Gastrocnemius medialis (tissue), 4 donors: ENCODE data around the gene RBM18. TPM values are rescaled to one million over a fixed set of nuclear protein-coding genes. Genes with fewer than 3 reads are reported as not detected.

Source experiments
- ATAC-seq, 2 donors: fragments of 150-250 bp; one replicate each; pipeline ENCODE4 v1.9.1; 2016
- DNase-seq, 2 donors: peaks; one replicate each; pipeline ENCODE4 v3.0.0-alpha.2; 2019
- H3K27ac ChIP-seq, 4 donors: fragments of 200-600 bp; sonication (generic); 1 replicate in 1 of 4; 2 replicates in 3 of 4; pipeline ENCODE4 v1.5.1; 2016 to 2018; ENCODE audit warnings: mild to moderate bottlenecking in 2 of 4, moderate library complexity in 1 of 4
- H3K27me3 ChIP-seq, 3 donors: fragments of 200-600 bp; sonication (generic) in 2 of 3; 1 replicate in 1 of 3; 2 replicates in 2 of 3; pipeline versions ENCODE4 v1.5.1 to v1.6.0; 2016 to 2019; ENCODE audit warnings: mild to moderate bottlenecking in 1 of 3, moderate library complexity in 1 of 3
- H3K36me3 ChIP-seq, 2 donors: fragments of 200-600 bp; sonication (generic) in 1 of 2; one replicate each; pipeline ENCODE4 v1.5.1; 2017 to 2018
- H3K4me1 ChIP-seq, 2 donors: fragments of 200-600 bp; sonication (generic) in 1 of 2; one replicate each; pipeline ENCODE4 v1.5.1; 2016 to 2017; ENCODE audit warnings: mild to moderate bottlenecking in 2 of 2
- H3K4me3 ChIP-seq, 4 donors: fragments of 200-600 bp; sonication (generic) in 3 of 4; 1 replicate in 1 of 4; 2 replicates in 3 of 4; pipeline ENCODE4 v1.5.1; 2016 to 2019; ENCODE audit warnings: mild to moderate bottlenecking in 2 of 4
- H3K9me3 ChIP-seq, 3 donors: fragments of 200-600 bp; sonication (generic) in 2 of 3; 1 replicate in 1 of 3; 2 replicates in 2 of 3; pipeline ENCODE4 v1.5.1; 2016 to 2019
- POLR2A ChIP-seq, 2 donors: fragments of 450-650 bp; IDR thresholded peaks; one replicate each; pipeline ENCODE4 v1.6.1; 2017; ENCODE audit warnings: antibody characterized with exemption in 2 of 2, mild to moderate bottlenecking in 2 of 2, moderate library complexity in 2 of 2
- in situ Hi-C, 4 donors: fragments of 200-750 bp; cut with MboI; loops; one replicate each; pipeline versions ENCODE4 v1.15.0 to v1.8.0; 2017; ENCODE audit warnings: low sequenced_read_pairs in 4 of 4
- intact Hi-C: fragments of 100-400 bp; cut with DNase I; formaldehyde crosslinking; loops from one replicate; pipeline ENCODE4 v1.15.1; 2023; ENCODE audit warnings: low total_unique reads
- total RNA-seq, 4 donors: library from RNA; depleted of rRNA; stranded (reverse); fragments of >200 nt; gene quantifications; one replicate each; pipeline versions ENCODE4 v1.1.0 to v1.2.3, GENCODE V29; 2016
- TF ChIP-seq, protein P1 (sequence below), 5 experiments: fragments of 450-650 bp in 3 of 5; fragments of 200-600 bp in 2 of 5; sonication (generic) in 2 of 5; IDR thresholded peaks in 4 of 5; conservative IDR thresholded peaks in 1 of 5; 1 replicate in 4 of 5; 2 replicates in 1 of 5; pipeline ENCODE4 v1.5.1; 2016 to 2019; ENCODE audit warnings: antibody characterized with exemption in 5 of 5, mild to moderate bottlenecking in 3 of 5, moderate library complexity in 3 of 5

The RBM18 gene
- total RNA-seq, 4 donors from 2014 or later: 10.6 to 26.6 (median 21.8) TPM

DNA sequence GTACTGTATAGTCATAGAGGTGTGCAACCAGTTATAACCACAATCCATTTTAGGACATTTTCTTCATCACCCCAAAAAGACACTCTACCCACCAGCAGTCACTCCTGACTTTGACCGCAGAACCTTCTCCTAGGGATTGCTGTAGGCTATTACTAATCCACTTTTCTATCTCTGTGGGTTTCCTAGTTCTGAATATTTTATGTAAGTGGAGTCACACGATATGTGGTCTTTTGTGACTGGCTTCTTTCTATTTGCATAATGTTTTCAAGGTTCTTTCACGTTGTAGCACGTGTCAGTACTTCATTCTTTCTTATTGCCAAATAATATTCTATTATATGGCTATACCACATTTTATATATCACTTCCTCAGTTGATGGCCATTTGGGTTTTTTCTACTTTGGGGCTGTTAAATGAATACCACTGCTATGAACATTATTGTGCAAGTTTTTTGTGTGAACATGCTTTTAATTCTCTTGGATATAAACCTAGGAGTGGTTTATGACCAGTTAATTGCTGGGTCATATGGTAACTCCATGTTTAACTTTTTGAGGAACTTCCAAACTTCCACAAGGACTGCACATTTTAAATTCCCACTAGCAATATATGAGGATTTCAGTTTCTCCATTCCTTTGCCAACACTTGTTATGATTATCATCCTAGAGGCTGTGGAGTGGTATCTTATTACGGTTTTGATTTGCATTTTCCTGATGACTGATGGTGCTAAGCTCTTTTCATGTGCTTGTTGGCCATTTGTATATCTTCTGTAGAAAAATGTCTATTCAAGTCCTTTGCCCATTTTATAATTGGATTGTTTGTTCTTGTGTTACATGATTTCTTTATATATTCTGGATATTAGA is 37.8 kb upstream of the RBM18 start:
- Histone ChIP-seq H3K27me3 (no peaks in the 10 kb centered on the region), H3K9me3 (no peaks in the 10 kb centered on the region), H3K27ac (no peak overlapping the region), H3K4me1 (peaks cover 8 to 9% of the 10 kb centered on the region in 2 donors), H3K36me3 (peaks cover 0 to 30% of the 10 kb centered on the region in 2 donors), H3K4me3 (no peak overlapping the region)
- no peak for TF ChIP-seq POLR2A (IDR thresholded peaks at IDR 0.05)
- TF ChIP-seq, protein P1, sequence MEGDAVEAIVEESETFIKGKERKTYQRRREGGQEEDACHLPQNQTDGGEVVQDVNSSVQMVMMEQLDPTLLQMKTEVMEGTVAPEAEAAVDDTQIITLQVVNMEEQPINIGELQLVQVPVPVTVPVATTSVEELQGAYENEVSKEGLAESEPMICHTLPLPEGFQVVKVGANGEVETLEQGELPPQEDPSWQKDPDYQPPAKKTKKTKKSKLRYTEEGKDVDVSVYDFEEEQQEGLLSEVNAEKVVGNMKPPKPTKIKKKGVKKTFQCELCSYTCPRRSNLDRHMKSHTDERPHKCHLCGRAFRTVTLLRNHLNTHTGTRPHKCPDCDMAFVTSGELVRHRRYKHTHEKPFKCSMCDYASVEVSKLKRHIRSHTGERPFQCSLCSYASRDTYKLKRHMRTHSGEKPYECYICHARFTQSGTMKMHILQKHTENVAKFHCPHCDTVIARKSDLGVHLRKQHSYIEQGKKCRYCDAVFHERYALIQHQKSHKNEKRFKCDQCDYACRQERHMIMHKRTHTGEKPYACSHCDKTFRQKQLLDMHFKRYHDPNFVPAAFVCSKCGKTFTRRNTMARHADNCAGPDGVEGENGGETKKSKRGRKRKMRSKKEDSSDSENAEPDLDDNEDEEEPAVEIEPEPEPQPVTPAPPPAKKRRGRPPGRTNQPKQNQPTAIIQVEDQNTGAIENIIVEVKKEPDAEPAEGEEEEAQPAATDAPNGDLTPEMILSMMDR (IDR thresholded peaks at IDR 0.05 in 4 of 5, conservative IDR thresholded peaks at IDR 0.05 in 1 of 5): no peak
- in situ Hi-C loops (no loop called here), intact Hi-C loops (no loop called here)
- no peak for DNase-seq
- ATAC-seq: no peak

DNA sequence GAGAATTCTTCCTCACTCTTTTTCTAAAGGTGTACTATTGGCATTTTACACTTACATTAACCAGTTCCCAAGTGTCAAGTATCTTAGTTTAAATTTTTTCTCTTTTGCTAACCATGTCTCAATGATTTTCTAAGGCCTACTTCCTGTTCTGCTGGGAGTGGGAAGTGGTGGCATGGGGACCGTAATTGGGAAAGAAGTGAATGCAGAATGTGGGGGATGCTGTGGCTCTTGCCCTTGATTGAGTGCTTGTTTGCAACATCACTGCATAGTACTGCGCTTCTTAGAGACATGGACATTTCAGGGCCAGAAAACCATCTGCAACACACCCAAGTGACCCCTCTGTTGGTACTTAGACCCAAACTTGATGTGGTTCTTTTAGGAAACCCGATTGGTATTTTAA is 32.9 kb upstream of the RBM18 start:
- H3K36me3 ChIP-seq: peaks cover 2 to 38% of the 10 kb centered on the region in 2 donors
- DNase-seq (no peak), ATAC-seq (no peak)
- H3K27ac ChIP-seq: no peak overlapping the region
- H3K27me3 ChIP-seq: no peaks in the 10 kb centered on the region
- intact Hi-C loops: no loop called here
- no peak overlapping the region for H3K4me3 ChIP-seq
- H3K4me1 ChIP-seq: no peaks in the 10 kb centered on the region
- no peaks in the 10 kb centered on the region for H3K9me3 ChIP-seq
- in situ Hi-C loops: loop anchor here in 1 of 4 donors (25.0 kb wide), 1 partner anchor 515 kb away; the partner anchor contains the start of gene OR1K1
- TF ChIP-seq, protein P1 (IDR thresholded peaks at IDR 0.05 in 4 of 5, conservative IDR thresholded peaks at IDR 0.05 in 1 of 5): no peak
- no peak for TF ChIP-seq POLR2A (IDR thresholded peaks at IDR 0.05)

DNA sequence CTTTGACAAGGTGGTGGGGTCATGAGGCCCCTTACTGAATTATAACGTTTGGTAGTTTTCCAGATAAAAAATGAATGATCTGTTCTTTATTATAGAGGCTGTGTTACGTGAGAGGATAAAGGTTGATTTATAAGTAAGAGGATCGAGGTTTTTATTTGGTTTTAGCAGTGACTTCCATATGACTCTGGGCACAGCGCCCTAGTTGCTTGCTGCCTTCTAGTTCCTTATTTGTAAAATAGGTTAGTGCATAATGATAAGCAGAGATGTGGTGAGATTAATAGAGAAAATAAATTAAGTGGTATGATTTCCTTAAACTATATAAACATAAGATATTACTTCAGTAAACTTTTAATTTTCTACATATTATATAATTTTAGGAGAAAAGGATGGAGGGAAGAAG is 29.9 kb upstream of the RBM18 start:
- peaks cover 2 to 48% of the 10 kb centered on the region in 2 donors for H3K36me3 ChIP-seq
- H3K27ac ChIP-seq: no peak overlapping the region
- intact Hi-C loops: no loop called here
- no peaks in the 10 kb centered on the region for H3K9me3 ChIP-seq
- no peak overlapping the region for H3K4me3 ChIP-seq
- DNase-seq: no peak
- TF ChIP-seq, protein P1 (IDR thresholded peaks at IDR 0.05 in 4 of 5, conservative IDR thresholded peaks at IDR 0.05 in 1 of 5): no peak
- TF ChIP-seq POLR2A (IDR thresholded peaks at IDR 0.05): no peak
- no peak for ATAC-seq
- no peaks in the 10 kb centered on the region for H3K27me3 ChIP-seq
- in situ Hi-C loops: loop anchor here in 1 of 4 donors (25.0 kb wide), 1 partner anchor 518 kb away; the partner anchor contains the start of gene OR1K1
- H3K4me1 ChIP-seq: no peaks in the 10 kb centered on the region

DNA sequence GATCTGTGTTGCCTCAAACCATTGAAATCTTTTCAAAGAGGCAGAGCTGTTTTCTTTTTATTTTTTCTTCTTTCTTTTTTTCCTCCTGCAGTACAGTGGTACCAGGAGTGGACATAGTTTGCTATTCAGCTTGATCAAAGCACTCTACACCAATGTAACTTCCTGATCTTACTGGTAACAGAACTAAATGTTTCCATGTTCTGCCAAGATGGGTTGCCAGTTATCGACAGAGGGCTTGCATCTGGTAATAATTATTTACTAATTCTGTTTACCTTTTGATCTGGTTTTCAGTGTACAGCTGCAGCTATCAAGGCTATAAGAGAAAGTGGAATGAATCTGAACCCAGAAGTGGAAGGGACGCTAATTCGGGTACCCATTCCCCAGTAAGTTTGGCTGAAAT is 26.8 kb upstream of the RBM18 start:
- in situ Hi-C loops (loop anchor here in 1 of 4 donors (25.0 kb wide), 1 partner anchor 521 kb away; the partner anchor contains the start of gene OR1K1), intact Hi-C loops (no loop called here)

DNA sequence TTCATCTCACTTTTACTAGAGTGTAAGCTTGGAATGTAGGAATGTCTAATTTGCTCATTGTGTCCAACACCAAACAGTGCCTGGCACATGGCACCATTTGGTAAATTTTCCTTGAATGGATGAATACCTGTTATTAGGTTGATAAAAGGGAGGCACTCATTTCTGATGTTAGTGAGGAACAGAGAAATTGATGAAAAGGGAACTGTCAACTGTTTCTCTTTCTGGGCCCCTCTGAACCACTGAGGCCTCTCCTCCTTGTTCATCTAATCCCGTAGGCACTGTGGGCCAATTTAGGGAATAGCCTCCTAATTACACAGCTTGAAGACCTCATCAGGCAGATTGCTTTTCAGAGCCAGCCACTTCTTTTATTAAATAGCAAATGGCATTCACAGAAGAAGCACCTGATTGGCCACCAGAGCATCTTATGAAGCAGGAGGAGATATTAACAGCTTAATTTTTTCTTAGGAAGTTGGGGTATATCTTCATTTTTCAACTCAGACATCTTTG is 22.6 kb upstream of the RBM18 start:
- in situ Hi-C loops: loop anchor here in 1 of 4 donors (25.0 kb wide), 1 partner anchor 525 kb away; the partner anchor contains the start of gene OR1K1
- Histone ChIP-seq H3K4me1 (no peaks in the 10 kb centered on the region), H3K4me3 (no peak overlapping the region), H3K36me3 (peaks cover 0 to 60% of the 10 kb centered on the region in 2 donors), H3K27me3 (no peaks in the 10 kb centered on the region), H3K27ac (no peak overlapping the region), H3K9me3 (no peaks in the 10 kb centered on the region)
- DNase-seq: no peak
- intact Hi-C loops: no loop called here
- ATAC-seq: no peak
- TF ChIP-seq, protein P1 (IDR thresholded peaks at IDR 0.05 in 4 of 5, conservative IDR thresholded peaks at IDR 0.05 in 1 of 5): no peak
- no peak for TF ChIP-seq POLR2A (IDR thresholded peaks at IDR 0.05)

More for the DNA sequence above, 26.8 kb upstream of the RBM18 start:
- H3K9me3 ChIP-seq: no peaks in the 10 kb centered on the region
- H3K4me3 ChIP-seq: no peak overlapping the region
- ATAC-seq (no peak), DNase-seq (no peak)
- no peak overlapping the region for H3K27ac ChIP-seq
- no peak for TF ChIP-seq POLR2A (IDR thresholded peaks at IDR 0.05)
- peaks cover 0 to 60% of the 10 kb centered on the region in 2 donors for H3K36me3 ChIP-seq
- no peaks in the 10 kb centered on the region for H3K27me3 ChIP-seq
- no peaks in the 10 kb centered on the region for H3K4me1 ChIP-seq
